T-helper 1 cell treated with Interleukin-12 subunit alpha and Interleukin-12 subunit beta and Interleukin-4 antibody, amounts not matched to agents 30 μg/mL and 1 μg/mL, for 36 hours (primary cell): ENCODE data around the gene ATP11A.
A peak's percentile ranks its signal among the peaks of the same experiment; 100 is the strongest.

Source experiments
- H3K27ac Mint-ChIP-seq: one replicate; pipeline ENCODE4 v1.8.0; 2021; ENCODE audit warnings: mild to moderate bottlenecking, mixed read lengths
- H3K27me3 Mint-ChIP-seq: one replicate; pipeline ENCODE4 v1.8.0; 2021; ENCODE audit warnings: low read depth, mixed read lengths
- H3K36me3 Mint-ChIP-seq: one replicate; pipeline ENCODE4 v1.8.0; 2021; ENCODE audit warnings: low read depth, mixed read lengths
- H3K4me1 Mint-ChIP-seq: one replicate; pipeline ENCODE4 v1.8.0; 2021; ENCODE audit warnings: low read depth, mixed read lengths
- H3K4me3 Mint-ChIP-seq: one replicate; pipeline ENCODE4 v1.8.0; 2021; ENCODE audit warnings: mild to moderate bottlenecking, moderate library complexity, mixed read lengths
- H3K9me3 Mint-ChIP-seq: one replicate; pipeline ENCODE4 v1.8.0; 2021; ENCODE audit warnings: mixed read lengths

The ATP11A gene

GRCh38 chr13:112689303-112690245, at the start of gene ATP11A:
TSS of gene ATP11A (plus strand) at chr13:112690038. CDS start at chr13:112690417, 379 bp downstream.
- H3K9me3 Mint-ChIP-seq = no peaks in the 10 kb centered on the region
- peak within 1 kb of the TSS; percentile 93 for H3K27ac Mint-ChIP-seq
- peak within 1 kb of the TSS; percentile 84 for H3K4me3 Mint-ChIP-seq
- H3K36me3 Mint-ChIP-seq = peaks cover 4% of the 10 kb centered on the region
- no peaks in the 10 kb centered on the region for H3K27me3 Mint-ChIP-seq
- H3K4me1 Mint-ChIP-seq = peaks cover 49% of the 10 kb centered on the region

GRCh38 chr13:112641456-112642089, 48.3 kb upstream of the ATP11A start:
- H3K9me3 Mint-ChIP-seq = no peaks in the 10 kb centered on the region
- no peaks in the 10 kb centered on the region for H3K36me3 Mint-ChIP-seq
- H3K27ac Mint-ChIP-seq = no peak overlapping the region
- peaks cover 10% of the 10 kb centered on the region for H3K4me1 Mint-ChIP-seq
- peaks cover 17% of the 10 kb centered on the region for H3K27me3 Mint-ChIP-seq
- H3K4me3 Mint-ChIP-seq = no peak overlapping the region

- no peak overlapping the region for H3K27ac Mint-ChIP-seq
- H3K36me3 Mint-ChIP-seq = no peaks in the 10 kb centered on the region
- peaks cover 17% of the 10 kb centered on the region for H3K27me3 Mint-ChIP-seq
- no peak overlapping the region for H3K4me3 Mint-ChIP-seq
- peaks cover 10% of the 10 kb centered on the region for H3K4me1 Mint-ChIP-seq
- H3K9me3 Mint-ChIP-seq = no peaks in the 10 kb centered on the region
Observed at GRCh38 chr13:112642090-112642460, 47.8 kb upstream of the ATP11A start.

GRCh38 chr13:112643759-112644459, 45.9 kb upstream of the ATP11A start:
- Mint-ChIP-seq H3K9me3 (no peaks in the 10 kb centered on the region), H3K4me3 (no peak overlapping the region), H3K4me1 (peaks cover 4% of the 10 kb centered on the region), H3K36me3 (no peaks in the 10 kb centered on the region), H3K27me3 (peaks cover 14% of the 10 kb centered on the region), H3K27ac (no peak overlapping the region)

- H3K4me1 Mint-ChIP-seq = peaks cover 4% of the 10 kb centered on the region
- H3K9me3 Mint-ChIP-seq = no peaks in the 10 kb centered on the region
- no peaks in the 10 kb centered on the region for H3K36me3 Mint-ChIP-seq
- no peak overlapping the region for H3K27ac Mint-ChIP-seq
- H3K4me3 Mint-ChIP-seq = no peak overlapping the region
- no peaks in the 10 kb centered on the region for H3K27me3 Mint-ChIP-seq
Observed at GRCh38 chr13:112645327-112645914, 44.4 kb upstream of the ATP11A start.

- Mint-ChIP-seq H3K36me3 (no peaks in the 10 kb centered on the region), H3K4me3 (no peak overlapping the region), H3K27ac (no peak overlapping the region), H3K27me3 (peaks cover 7% of the 10 kb centered on the region), H3K9me3 (no peaks in the 10 kb centered on the region), H3K4me1 (no peaks in the 10 kb centered on the region)
Observed at GRCh38 chr13:112647256-112647655, 42.6 kb upstream of the ATP11A start.

- no peak overlapping the region for H3K27ac Mint-ChIP-seq
- no peak overlapping the region for H3K4me3 Mint-ChIP-seq
- no peaks in the 10 kb centered on the region for H3K36me3 Mint-ChIP-seq
- no peaks in the 10 kb centered on the region for H3K4me1 Mint-ChIP-seq
- H3K27me3 Mint-ChIP-seq = peaks cover 10% of the 10 kb centered on the region
- no peaks in the 10 kb centered on the region for H3K9me3 Mint-ChIP-seq
Observed at GRCh38 chr13:112648101-112648500, 41.7 kb upstream of the ATP11A start.

GRCh38 chr13:112648966-112649690, 40.7 kb upstream of the ATP11A start:
- H3K27me3 Mint-ChIP-seq = peaks cover 10% of the 10 kb centered on the region
- no peaks in the 10 kb centered on the region for H3K4me1 Mint-ChIP-seq
- H3K36me3 Mint-ChIP-seq = no peaks in the 10 kb centered on the region
- H3K27ac Mint-ChIP-seq = no peak overlapping the region
- no peaks in the 10 kb centered on the region for H3K9me3 Mint-ChIP-seq
- H3K4me3 Mint-ChIP-seq = no peak overlapping the region

- Mint-ChIP-seq H3K4me3 (no peak overlapping the region), H3K36me3 (no peaks in the 10 kb centered on the region)
Observed at GRCh38 chr13:112651311-112651710, 38.5 kb upstream of the ATP11A start.

GRCh38 chr13:112651750-112652511, 37.9 kb upstream of the ATP11A start:
- Mint-ChIP-seq H3K4me3 (no peak overlapping the region), H3K36me3 (no peaks in the 10 kb centered on the region), H3K9me3 (no peaks in the 10 kb centered on the region), H3K27me3 (peaks cover 10% of the 10 kb centered on the region), H3K4me1 (no peaks in the 10 kb centered on the region), H3K27ac (no peak overlapping the region)

More at GRCh38 chr13:112651311-112651710, 38.5 kb upstream of the ATP11A start:
- H3K27me3 Mint-ChIP-seq = peaks cover 10% of the 10 kb centered on the region
- H3K4me1 Mint-ChIP-seq = no peaks in the 10 kb centered on the region
- H3K9me3 Mint-ChIP-seq = no peaks in the 10 kb centered on the region
- no peak overlapping the region for H3K27ac Mint-ChIP-seq

GRCh38 chr13:112652512-112653070, 37.2 kb upstream of the ATP11A start:
- no peaks in the 10 kb centered on the region for H3K9me3 Mint-ChIP-seq
- no peaks in the 10 kb centered on the region for H3K4me1 Mint-ChIP-seq
- no peak overlapping the region for H3K27ac Mint-ChIP-seq
- H3K4me3 Mint-ChIP-seq = no peak overlapping the region
- H3K27me3 Mint-ChIP-seq = peaks cover 10% of the 10 kb centered on the region
- H3K36me3 Mint-ChIP-seq = no peaks in the 10 kb centered on the region

GRCh38 chr13:112653071-112653470, 36.8 kb upstream of the ATP11A start:
- Mint-ChIP-seq H3K4me3 (no peak overlapping the region), H3K36me3 (no peaks in the 10 kb centered on the region), H3K27me3 (peaks cover 10% of the 10 kb centered on the region), H3K9me3 (no peaks in the 10 kb centered on the region), H3K4me1 (no peaks in the 10 kb centered on the region), H3K27ac (no peak overlapping the region)

GRCh38 chr13:112655913-112656312, 33.9 kb upstream of the ATP11A start:
- H3K4me3 Mint-ChIP-seq = no peak overlapping the region
- H3K9me3 Mint-ChIP-seq = no peaks in the 10 kb centered on the region
- H3K27ac Mint-ChIP-seq = no peak overlapping the region
- no peaks in the 10 kb centered on the region for H3K4me1 Mint-ChIP-seq
- no peaks in the 10 kb centered on the region for H3K36me3 Mint-ChIP-seq
- peaks cover 8% of the 10 kb centered on the region for H3K27me3 Mint-ChIP-seq
